Large intestine (tissue), 3 donors: ENCODE data around the gene AK9. TPM values are rescaled to one million over a fixed set of nuclear protein-coding genes. Genes with fewer than 3 reads are reported as not detected.

Experiments used
- DNase-seq, 2 donors: peaks; one replicate each; pipeline versions ENCODE4 v3.0.0 to v3.0.0-alpha.2; 2013
- H3K27ac ChIP-seq: one replicate; pipeline ENCODE4 v1.5.1; 2013; ENCODE audit warnings: low read length
- H3K27me3 ChIP-seq: 2 replicates; pipeline ENCODE4 v1.6.1; 2013; ENCODE audit warnings: low read length; ENCODE audit not compliant: control insufficient read depth, insufficient read depth
- H3K36me3 ChIP-seq: 2 replicates; pipeline ENCODE4 v1.6.1; 2013; ENCODE audit warnings: low read length; ENCODE audit not compliant: control insufficient read depth, insufficient read depth
- H3K4me1 ChIP-seq: one replicate; pipeline ENCODE4 v1.6.1; 2013; ENCODE audit warnings: low read length; ENCODE audit not compliant: control insufficient read depth, insufficient read depth
- H3K4me3 ChIP-seq: one replicate; pipeline ENCODE4 v1.5.1; 2013; ENCODE audit warnings: low read length
- H3K9me3 ChIP-seq: one replicate; pipeline ENCODE4 v1.6.1; 2013; ENCODE audit warnings: mild to moderate bottlenecking, low read depth, low read length, moderate library complexity; ENCODE audit not compliant: control insufficient read depth
- WGBS: methylation state at CpG from one replicate; pipeline ENCODE4 v1.1.5; 2013; ENCODE audit warnings: low lambda C conversion rate; ENCODE audit not compliant: insufficient coverage; 5-methylcytosine and 5-hydroxymethylcytosine counted together
- polyA plus RNA-seq: library from polyadenylated mRNA; unstranded; fragments of 120-200 nt; gene quantifications from one replicate; pipeline ENCODE4 v1.2.1, GENCODE V29; 2013

AK9 gene
- polyA plus RNA-seq, 1 donor: 7.2 TPM

DNA sequence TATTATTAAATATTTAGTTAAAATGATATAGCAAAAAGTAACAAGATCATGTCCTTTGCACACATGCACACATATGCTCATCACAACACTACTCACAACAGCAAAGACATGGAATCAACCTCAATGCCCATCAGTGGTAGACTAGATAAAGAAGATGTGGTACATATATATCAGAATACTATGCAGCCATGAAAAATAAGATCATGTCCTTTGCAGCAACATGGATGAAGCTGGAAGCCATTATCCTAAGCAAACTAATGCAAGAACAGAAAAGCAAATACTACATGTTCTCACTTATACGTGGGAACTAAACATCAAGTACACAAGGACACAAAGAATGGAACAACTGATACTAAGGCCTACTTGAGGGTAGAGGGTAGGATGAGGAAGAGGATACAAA lies 14.3 kb downstream of the AK9 start:
- H3K27ac ChIP-seq: no peak overlapping the region
- WGBS: no CpG with 5 or more reads among the region's 1 CpG
- H3K4me1 ChIP-seq: no peaks in the 10 kb centered on the region
- DNase-seq: no peak
- H3K4me3 ChIP-seq: no peak overlapping the region
- no peaks in the 10 kb centered on the region for H3K27me3 ChIP-seq
- H3K36me3 ChIP-seq: no peaks in the 10 kb centered on the region
- no peaks in the 10 kb centered on the region for H3K9me3 ChIP-seq

GRCh38 chr6:109672839-109673238 lies 18.2 kb downstream of the AK9 start:
- Histone ChIP-seq H3K4me3 (no peak overlapping the region), H3K27me3 (no peaks in the 10 kb centered on the region), H3K27ac (no peak overlapping the region), H3K36me3 (no peaks in the 10 kb centered on the region), H3K4me1 (no peaks in the 10 kb centered on the region), H3K9me3 (no peaks in the 10 kb centered on the region)
- DNase-seq: no peak

GRCh38 chr6:109672175-109672574 lies 18.8 kb downstream of the AK9 start:
- no peaks in the 10 kb centered on the region for H3K36me3 ChIP-seq
- no peak overlapping the region for H3K27ac ChIP-seq
- H3K9me3 ChIP-seq: no peaks in the 10 kb centered on the region
- H3K4me3 ChIP-seq: no peak overlapping the region
- no peaks in the 10 kb centered on the region for H3K27me3 ChIP-seq
- no peaks in the 10 kb centered on the region for H3K4me1 ChIP-seq
- WGBS: no CpG with 5 or more reads among the region's 1 CpG
- no peak for DNase-seq

- Histone ChIP-seq H3K27me3 (no peaks in the 10 kb centered on the region), H3K4me3 (no peak overlapping the region), H3K9me3 (no peaks in the 10 kb centered on the region), H3K4me1 (no peaks in the 10 kb centered on the region), H3K27ac (no peak overlapping the region), H3K36me3 (no peaks in the 10 kb centered on the region)
- WGBS: 80% methylated on average over 1 of the region's 2 CpGs
- no peak for DNase-seq
These were observed 19.3 kb downstream of the AK9 start for GRCh38 chr6:109671733-109672132.

- WGBS: no CpG with 5 or more reads among the region's 4 CpGs
- H3K27me3 ChIP-seq: no peaks in the 10 kb centered on the region
- no peak overlapping the region for H3K4me3 ChIP-seq
- no peak for DNase-seq
- no peaks in the 10 kb centered on the region for H3K36me3 ChIP-seq
- no peak overlapping the region for H3K27ac ChIP-seq
- H3K4me1 ChIP-seq: no peaks in the 10 kb centered on the region
- H3K9me3 ChIP-seq: no peaks in the 10 kb centered on the region
These were observed 21.2 kb downstream of the AK9 start for GRCh38 chr6:109669811-109670210.

DNA sequence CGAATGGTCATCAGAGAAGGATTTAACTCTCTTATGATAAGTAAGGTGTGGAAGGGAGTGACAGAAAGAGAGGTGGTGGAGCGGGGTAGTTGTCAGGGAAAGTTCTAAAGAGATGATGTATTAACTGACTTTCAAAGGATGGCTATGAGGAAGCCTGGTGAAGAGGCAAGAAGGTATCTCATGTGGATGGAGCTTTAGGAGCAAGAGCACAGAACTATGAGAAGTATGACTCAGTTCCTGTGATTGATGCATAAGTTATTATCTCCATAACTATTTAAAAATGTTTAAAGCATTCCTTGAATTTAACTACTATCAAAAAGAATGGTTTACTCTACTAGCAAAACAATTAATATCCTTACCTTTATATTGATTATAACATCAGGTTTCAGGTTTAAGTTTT lies 28.8 kb downstream of the AK9 start:
- H3K9me3 ChIP-seq: no peaks in the 10 kb centered on the region
- H3K27ac ChIP-seq: no peak overlapping the region
- no peak for DNase-seq
- no peaks in the 10 kb centered on the region for H3K4me1 ChIP-seq
- WGBS: 71% methylated on average over 1 of the region's 2 CpGs
- no peaks in the 10 kb centered on the region for H3K36me3 ChIP-seq
- H3K27me3 ChIP-seq: no peaks in the 10 kb centered on the region
- no peak overlapping the region for H3K4me3 ChIP-seq

DNA sequence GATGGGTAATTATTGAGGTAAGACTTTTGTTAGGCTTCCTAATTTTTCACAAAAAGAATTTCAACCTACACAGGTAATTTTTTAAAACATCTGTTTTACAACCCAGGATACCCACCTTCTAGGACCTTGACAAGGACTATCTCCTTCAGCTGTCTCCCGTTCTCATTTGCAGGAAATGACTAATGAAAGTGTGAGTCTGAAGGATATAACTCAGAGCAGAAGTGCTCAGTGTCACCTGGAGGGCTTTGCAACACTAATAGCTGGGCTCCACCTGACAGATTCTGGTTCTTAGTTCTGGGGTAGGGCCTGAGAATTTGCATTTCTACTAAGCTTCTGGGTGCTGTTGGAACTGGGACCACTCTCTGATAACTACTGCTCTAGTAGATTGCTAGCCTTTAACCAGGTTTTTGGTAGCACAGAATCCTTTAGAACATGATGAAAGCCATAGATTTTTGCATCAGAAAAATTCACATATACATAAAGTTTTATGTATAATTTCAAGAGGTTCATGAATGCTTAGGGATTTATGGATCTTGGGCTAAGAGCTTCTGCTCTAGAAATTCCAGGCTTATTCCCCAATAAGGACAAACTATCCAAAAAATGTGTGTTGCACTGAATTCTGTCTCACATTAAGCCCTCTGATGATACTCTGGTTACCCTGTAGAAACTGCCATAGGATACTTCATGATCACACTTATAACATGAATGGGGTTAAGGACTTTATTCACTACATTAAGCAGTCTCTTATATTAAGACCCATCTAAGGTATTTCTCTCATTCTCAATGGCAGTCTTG lies 30.3 kb downstream of the AK9 start:
- Histone ChIP-seq H3K9me3 (no peaks in the 10 kb centered on the region), H3K4me3 (no peak overlapping the region), H3K27me3 (no peaks in the 10 kb centered on the region), H3K27ac (no peak overlapping the region), H3K4me1 (no peaks in the 10 kb centered on the region), H3K36me3 (no peaks in the 10 kb centered on the region)
- no peak for DNase-seq
- WGBS: no CpG with 5 or more reads among the region's 1 CpG

DNA sequence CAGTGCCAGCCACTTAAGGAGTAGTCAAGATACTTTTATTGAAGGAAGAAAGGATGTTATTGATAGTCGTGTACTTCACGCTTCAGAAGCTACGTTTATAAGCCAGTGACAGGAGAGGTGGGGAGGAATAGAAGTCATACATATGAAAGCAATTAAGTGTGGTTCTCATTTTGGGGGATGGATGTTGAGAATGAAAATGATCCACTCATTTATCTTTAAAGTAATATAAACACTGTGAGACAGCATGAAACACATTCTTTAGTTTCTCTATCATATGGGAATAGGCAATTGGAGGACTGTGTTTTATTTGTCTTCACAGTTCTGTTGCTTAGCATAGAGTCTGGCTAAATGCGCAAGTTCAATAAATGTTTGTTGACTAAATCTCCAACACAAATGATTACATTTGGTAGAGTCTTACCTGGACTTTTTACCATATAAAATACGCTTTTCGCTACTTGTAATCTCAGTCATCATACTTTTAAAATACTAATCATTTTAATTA lies 35.2 kb downstream of the AK9 start:
- 100% methylated on average over 2 of the region's 6 CpGs for WGBS

DNA sequence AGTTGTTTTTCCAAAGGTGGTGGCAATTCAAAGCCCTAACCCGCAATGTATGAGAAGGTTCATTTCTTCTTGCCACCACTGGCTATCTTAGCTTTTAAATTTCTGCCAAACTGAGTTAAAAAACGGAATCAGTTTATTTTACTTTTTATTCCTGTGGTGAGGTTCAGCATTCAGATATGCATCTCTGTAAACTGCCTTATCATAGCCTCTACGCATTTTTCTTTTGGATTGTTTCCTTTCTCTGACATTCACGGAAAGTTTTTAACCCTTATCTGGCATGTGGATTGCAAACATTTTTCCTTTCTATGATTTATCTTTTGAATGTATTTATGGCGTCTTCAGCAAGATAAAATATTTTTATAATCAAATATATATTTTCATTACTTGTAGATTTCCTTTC lies 37.7 kb downstream of the AK9 start:
- Histone ChIP-seq H3K4me3 (no peak overlapping the region), H3K27ac (no peak overlapping the region), H3K36me3 (no peaks in the 10 kb centered on the region), H3K27me3 (no peaks in the 10 kb centered on the region), H3K4me1 (no peaks in the 10 kb centered on the region), H3K9me3 (no peaks in the 10 kb centered on the region)
- WGBS: 77% methylated on average over 4 of the region's 5 CpGs
- DNase-seq: no peak

More for the DNA sequence above, 35.2 kb downstream of the AK9 start:
- Histone ChIP-seq H3K27ac (no peak overlapping the region), H3K4me1 (no peaks in the 10 kb centered on the region), H3K27me3 (no peaks in the 10 kb centered on the region), H3K36me3 (no peaks in the 10 kb centered on the region), H3K4me3 (no peak overlapping the region), H3K9me3 (no peaks in the 10 kb centered on the region)
- no peak for DNase-seq

DNA sequence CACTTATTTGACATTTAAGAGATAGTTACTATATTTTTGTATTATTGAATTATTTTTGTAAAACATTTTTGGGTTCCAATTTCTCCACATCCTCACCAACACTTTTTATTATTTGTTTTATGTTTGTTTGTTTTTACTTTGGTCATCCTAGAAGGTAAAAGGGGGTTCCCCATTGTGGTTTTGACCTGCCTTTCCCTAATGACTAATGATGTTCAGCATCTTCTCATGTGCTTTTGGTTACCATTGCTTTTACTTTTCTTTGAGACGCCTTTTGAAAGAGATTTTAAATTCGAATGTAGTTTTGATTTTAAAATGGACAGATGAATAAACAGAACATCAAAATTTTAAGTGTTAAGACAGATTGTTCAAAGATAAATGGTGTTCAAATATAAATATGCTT lies 46.9 kb downstream of the AK9 start:
- Histone ChIP-seq H3K36me3 (no peaks in the 10 kb centered on the region), H3K4me1 (no peaks in the 10 kb centered on the region), H3K9me3 (peaks cover 6% of the 10 kb centered on the region), H3K27me3 (no peaks in the 10 kb centered on the region), H3K4me3 (no peak overlapping the region), H3K27ac (no peak overlapping the region)
- no peak for DNase-seq
- WGBS: 95% methylated on average over 2 of the region's 2 CpGs

DNA sequence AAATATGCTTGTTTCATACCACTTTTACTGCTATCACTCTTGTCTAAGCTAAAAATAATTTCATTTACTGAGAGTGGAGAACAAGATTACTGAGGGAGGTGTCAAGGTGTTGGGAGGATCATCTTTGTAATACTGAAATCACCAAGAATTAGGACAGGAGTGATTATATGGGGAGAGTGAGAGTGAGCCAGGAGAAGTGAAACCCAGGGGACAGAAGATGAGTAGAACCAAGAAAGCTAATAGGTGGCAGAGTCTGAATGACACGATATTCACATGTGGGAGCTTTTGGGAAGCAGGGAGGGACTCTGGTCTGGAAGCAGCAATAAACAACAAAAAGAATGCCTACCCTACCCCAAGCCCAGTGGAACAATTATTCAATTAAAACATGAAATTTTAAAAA lies 58.6 kb downstream of the AK9 start:
- Histone ChIP-seq H3K36me3 (no peaks in the 10 kb centered on the region), H3K27me3 (no peaks in the 10 kb centered on the region), H3K4me3 (no peak overlapping the region), H3K9me3 (no peaks in the 10 kb centered on the region), H3K4me1 (no peaks in the 10 kb centered on the region), H3K27ac (no peak overlapping the region)
- no peak for DNase-seq
- WGBS: 86% methylated on average over 1 of the region's 1 CpG
